PC-9 (cell line): ENCODE measurements around the gene SIGLEC15.

Experiments used
- CTCF ChIP-seq: fragments of 200-600 bp; sonication (generic); conservative IDR thresholded peaks from 2 replicates; pipeline ENCODE4 v1.6.1; 2017; ENCODE audit warnings: mixed run types, antibody characterized with exemption, mild to moderate bottlenecking, moderate library complexity
- EZH2 ChIP-seq: fragments of 200-600 bp; sonication (generic); IDR thresholded peaks from 2 replicates; pipeline ENCODE4 v1.8.0; 2017; ENCODE audit warnings: antibody characterized with exemption, low read depth

- TF ChIP-seq CTCF = no peak
- no peak for TF ChIP-seq EZH2
Measured at GRCh38 chr18:45863469-45863868, 38.0 kb downstream of the SIGLEC15 start.
